ENCODE data around the gene WIPI1.
"Not testable (repeated sequence)": the region's sequence is repeated elsewhere in the genome, so short reads cannot be mapped to it uniquely, and the experiment has no call there.

Gene WIPI1

DNA sequence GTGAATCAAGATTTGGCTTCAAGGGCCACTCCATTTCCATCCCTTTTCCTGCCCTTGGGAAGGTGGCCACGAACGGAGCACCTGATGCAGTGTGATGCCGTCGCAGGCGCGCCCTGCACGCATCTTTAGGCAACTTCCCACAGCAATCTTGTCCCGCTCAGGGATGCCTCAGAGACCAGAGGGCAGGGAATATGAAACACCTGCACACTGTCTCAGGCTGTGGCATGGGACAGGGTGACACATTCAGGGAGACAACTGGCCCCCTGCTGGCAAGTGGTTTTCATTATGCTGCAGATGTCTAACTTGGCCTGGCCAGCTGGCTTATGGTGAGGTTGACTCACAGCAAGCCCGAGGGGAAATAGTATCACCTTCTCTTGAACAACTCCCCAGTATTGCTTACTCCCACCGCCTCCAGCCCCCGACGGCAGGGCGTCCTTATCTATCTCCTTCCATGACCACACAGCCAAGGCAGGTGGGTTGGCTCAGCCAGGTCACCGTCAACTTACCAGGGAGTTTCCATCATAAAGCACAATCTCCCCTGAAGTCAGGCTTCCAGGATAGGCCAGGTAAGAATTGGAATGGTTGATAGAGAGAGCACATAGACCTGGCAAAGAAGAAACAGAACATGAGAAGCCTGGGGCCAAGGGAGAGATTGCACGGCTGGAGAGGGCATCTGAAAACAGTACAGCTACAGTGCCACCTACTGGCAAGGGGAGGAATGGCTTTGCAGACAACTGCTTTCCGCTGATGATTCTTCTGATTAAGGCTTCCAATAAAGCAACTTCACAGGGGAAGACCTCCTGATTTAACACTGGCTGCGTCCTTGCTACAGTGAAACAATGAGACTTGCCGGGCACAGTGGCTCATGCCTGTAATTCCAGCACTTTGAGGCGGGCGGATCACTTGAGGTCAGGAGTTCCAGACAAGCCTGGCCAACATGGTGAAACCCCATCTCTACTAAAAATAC lies 21.1 kb downstream of the WIPI1 start:
- DNase-seq: peak; percentile 85

DNA sequence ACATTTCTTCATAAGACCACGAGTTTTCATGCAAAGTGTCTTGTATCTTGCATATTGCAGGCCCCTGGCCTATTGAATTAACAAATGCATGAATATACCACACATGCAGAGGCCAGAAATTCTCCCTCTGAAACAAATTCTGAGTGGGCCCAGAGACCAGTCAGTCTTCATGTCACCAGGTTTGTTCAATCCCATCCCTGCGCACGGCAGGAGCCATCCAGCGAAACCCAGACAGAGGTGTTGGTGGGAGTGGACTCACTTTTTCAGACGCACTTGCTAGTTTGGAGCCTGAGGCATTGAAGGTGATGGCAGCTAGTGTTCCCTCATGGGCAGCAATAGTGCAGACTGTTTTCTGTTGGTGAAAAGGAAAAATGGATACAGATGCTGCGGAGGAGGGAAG lies 21.9 kb downstream of the WIPI1 start:
- no peak for DNase-seq

DNA sequence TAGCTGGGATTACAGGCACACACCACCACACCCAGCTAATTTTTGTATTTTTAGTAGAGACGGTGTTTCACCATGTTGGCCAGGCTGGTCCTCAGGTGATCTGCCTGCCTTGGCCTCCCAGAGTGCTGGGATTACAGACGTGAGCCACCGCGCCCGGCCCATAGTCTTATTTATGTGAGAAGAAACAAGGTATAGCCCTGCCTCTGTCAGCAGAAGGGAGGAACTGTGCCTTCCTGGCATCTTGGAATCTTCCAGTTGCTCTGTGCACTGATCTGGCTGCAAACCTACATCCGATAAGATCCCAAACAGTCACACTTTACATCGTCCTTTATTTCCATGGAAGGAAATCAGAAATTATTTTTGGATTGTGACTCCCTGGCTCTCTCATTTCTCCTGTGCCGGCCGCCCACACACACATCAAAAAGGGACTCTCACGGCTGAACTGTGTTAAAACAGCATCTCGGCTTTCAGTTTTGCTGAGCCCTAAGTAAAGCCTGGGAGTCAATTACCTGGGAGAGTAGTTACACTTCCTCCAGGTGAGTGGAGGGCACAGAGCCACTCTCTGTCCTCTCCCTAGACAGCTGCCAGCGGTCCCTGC lies 23.3 kb downstream of the WIPI1 start:
- DNase-seq: no peak

DNA sequence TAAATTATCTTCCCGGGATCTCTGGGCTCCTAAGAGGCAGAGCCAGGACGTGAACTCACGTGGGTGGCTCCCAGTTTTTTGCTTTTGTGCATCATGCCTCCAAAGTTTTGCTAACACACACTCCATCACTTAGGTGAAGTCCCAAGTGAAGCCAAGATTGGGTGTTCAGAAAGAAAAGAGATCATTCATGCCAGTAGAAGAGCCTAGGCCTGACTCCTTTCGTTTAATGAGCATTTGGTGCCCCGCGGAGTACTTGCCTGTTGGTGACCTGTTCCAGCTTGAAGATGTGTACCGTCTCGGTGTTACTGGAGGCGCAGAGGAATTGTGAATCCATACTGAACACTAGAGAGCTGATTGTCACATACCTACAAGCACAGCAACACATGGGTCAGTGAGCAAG lies 24.1 kb downstream of the WIPI1 start:
- DNase-seq: no peak

DNA sequence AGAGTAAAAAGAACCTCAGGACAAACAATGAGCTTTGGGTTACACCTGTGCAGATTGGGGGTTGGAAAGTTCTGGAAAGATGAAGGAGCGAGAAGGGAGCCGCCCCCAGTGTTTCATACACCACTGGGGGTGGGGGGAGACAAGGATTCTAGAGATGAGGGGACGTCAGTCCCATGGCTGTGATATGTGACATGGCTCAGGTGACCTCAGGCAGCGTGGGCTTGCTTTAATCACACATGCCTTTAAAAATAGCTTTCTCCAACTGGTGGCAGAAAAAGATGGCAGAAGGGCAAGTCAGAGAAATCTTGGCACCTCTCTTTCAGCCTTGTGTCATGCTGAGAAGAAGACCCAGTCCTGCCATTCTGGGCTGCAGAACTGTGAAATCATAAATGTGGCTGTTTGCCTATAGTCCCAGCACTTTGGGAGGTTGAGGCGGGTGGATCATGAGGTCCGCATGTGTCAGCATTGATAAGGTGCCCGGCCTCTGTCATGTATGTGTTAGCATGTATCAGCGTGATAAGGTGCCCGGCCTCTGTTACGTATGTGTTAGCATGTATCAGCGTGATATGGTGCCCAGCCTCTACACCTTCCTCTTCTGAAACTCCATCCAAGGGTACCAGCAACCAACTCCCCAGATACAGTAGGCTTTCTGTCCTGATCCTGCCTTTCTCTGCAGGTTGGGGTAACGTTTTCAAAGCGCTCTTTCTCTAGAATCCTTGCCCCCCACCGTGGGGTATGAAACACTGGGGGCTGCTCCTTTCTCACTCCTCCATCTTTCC lies 25.0 kb downstream of the WIPI1 start:
- DNase-seq: no peak

DNA sequence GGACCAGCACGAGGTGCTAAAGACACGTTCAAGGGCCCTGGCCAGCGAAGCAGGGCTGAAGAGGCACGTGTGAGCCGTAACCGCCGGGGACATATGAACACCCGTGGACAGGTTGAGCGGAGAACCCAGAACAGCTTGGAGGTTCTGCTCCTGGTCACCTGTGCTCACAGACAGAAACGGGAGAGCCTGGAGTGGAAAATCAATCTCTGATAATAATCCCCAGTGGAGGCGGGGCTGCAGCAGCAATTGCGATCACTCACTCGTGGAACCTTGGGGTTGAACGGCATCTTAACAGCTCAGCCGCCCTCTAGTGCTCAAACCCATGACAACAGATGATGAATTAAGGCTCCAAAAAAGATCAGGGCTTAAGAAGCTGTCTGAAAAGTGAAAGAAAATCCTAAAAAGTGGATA lies 25.6 kb downstream of the WIPI1 start:
- DNase-seq: peak; percentile 21

DNA sequence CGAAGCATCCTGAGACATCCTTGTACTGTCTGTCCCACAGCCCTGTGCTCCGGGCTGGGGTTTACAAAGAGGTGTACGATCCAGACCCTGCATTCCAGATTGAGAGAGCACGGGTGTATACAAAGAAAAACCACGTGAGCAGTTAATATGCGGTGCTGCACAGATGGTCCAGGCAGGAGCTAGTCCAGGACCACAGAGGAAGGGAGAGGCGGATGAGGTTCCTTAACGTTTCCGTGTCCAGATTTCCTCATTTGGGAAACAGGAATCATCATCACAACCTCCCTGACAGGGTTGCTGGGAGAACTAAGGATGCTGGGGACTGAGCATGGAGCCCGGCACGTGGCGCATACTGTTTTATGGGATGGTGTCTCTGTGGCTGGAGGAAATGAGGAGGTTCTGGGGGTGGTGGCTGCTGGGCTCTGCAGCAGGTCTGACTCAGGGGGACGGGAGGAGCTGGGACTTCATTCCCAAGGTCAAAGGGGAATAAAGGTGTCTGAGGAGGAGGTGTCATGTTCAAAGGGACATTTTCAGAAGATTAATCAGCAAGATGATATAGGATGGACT lies 26.2 kb downstream of the WIPI1 start:
- no peak for DNase-seq

DNA sequence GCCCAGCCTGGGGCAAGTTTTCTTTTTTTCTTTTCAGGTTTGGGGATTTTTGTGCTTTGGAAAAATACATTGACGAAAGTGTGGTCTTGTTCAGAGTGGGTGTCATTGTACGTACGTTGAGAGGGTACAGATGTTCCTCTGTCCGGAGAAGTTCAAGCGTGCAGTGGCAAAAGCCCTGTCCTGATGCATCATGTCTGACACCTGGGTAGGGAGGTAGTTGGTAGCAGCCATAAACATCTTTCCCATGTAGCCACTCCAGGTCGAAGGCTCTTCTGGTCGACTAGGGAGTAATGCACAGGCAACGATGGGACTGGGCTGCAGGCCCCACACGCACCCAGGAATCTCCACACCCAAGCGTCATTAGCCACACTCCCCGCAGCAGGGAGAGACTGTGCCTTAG lies 27.4 kb downstream of the WIPI1 start:
- DNase-seq: no peak

DNA sequence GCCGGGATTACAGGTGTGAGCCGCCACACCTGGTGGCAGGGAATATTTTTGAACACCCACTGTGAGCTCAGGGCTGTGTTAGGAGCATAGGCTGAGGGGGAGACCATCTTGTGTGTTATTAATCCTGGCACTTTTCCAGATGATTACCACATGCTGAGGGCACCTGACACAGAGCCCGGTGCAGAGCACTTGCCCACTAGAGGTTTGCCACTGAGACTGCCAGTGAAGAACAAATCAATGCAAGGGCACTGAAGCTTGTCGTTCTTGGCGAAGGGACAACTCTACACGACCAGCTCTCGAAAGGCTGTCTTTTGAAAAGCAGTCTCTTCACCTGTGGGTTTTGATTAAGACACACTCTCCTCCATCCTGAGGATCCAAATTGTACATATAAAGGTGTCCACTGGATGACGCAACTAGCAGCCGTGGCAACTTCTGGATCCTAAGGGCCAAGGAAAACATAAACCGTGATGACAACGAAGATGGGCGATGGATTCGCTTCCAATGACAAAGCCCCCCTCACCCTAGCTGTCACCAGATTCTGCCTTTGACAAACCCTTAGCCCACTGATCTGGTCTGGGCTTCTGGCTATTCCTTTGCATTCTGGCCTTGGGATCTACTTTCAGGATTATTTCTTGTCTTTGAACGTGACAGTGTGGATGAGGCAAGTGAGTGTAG lies 28.7 kb downstream of the WIPI1 start:
- DNase-seq: no peak

DNA sequence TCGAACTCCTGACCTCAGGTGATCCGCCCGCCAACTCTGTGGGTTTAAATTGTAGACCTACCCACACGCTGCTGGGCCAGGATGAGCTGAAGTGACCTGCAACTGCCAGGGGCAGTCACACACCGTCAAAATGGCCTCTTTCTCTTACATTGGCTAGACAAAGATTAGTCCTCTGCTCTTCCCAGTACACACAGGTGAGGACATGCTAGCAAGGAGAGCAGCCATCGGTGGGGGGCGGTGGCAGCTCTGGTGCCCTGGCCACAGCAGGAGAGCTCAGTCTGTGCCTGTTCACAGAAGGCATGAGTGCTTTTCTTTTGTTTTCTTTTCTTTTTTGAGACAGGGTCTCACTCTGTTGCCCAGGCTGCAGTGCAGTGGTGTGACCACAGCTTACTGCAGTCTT lies 29.7 kb downstream of the WIPI1 start:
- DNase-seq: no peak

DNA sequence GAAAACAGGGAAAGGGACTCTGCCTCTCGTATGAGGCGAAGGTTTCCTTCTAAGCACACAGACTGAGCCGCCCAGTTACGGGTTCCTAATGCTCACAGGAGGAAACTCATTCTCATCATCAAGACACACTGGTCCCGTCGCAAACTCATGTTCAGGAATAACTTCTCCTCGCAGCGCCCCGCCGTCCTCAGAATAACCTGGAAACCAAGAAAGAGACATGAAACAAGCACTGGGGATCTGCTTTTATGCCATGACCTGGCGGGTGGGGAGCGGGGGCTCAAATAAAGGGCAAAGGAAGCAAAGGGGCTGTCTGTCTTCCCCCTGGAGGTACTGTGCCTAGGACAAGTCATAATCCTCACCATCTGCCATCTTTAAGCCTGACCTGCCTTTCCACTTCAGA lies 31.3 kb downstream of the WIPI1 start:
- no peak for DNase-seq

DNA sequence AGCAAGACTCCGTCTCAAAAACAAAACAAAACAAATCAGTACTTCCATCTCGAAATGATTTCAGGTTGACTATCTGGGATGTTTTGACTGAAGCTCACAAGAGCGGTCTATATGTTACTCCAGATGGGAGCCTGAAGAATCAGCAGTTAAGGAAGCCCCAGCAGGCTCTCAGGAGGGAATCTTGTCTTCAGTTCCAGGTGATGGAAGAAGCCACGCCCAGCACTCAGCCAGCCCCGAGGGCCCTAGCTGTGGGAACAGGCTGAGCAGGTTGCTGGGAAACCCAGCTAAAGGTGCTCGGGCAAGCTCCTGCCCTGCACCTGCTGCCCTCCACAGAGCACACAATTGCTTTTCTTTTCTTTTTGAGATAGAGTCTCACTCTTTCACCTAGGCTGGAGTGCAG lies 32.4 kb downstream of the WIPI1 start:
- no peak for DNase-seq

DNA sequence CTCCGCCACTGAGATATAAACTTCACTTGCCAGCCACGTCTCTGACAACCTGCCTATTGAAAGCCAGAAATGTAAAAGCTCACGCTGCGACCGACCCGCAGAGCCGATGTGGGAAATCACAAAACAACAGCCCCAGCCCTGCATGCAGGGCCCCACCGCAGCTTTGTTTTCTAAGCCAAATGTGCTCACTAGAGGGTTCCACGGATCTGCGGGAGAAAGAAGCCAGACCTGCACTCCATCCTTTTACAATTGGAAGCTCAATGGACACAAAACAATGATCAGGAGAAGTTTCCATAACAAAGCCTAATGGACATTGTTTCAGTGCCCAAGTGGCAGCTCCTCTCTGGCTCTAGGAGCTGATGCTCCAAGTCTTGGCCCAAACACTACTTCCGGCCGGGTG lies 33.1 kb downstream of the WIPI1 start:
- no peak for DNase-seq

DNA sequence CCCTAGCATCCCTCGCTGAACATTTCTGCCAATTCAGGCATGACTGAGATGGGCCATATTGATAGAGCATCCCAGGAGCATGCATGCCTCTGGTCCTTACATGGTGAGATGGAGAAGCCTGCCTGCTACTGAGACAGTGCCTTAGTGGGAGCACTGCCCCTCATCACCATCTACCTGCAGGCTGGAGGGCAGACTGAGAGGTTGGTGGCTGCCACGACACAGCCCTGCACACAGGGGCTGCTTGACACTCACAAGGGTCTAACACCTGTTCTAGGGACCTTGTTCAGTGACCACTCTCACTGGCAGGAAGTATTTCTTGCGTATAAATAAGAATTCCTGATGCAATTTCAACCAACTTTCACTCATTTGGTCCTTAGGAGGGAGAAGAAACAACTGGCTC lies 34.0 kb downstream of the WIPI1 start:
- no peak for DNase-seq

DNA sequence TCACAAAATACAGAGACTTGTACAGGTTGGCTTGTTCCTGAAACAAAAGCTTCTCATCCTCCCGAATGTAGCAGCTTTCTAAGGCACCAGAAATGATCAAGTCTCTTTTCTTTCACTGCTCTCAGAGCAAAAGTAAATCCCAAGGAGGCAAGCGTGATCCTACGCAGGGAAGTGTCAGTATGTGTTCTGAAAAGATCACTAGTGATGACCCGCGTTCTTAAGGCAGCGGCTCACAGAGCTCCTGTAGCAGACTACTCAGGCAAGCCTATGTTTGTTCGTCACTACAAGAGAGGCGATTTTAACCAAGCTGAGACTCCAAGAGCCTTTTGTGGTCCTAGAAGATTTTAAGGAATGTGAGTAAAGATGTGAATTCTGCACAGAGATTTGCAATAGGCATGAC lies 34.5 kb downstream of the WIPI1 start:
- DNase-seq: no peak

DNA sequence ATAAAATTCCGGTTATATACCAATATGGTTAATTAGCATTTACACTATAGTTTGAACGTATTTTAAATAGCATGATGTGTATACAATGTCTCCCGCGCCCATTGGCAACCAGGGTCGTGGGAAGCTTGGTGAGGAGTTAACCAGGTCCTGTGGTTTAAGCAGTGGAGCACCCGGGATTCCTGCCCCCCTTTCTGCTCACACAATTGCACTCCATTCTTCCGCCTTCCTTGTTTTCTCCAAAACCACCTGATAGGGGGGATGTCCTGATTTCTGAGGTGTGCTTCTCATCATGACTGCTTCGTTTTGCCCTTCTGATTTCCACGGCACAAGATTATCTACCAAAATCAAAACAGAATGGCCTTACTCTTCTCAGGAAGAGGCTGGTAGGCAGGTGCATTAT lies 35.8 kb downstream of the WIPI1 start:
- DNase-seq: no peak

DNA sequence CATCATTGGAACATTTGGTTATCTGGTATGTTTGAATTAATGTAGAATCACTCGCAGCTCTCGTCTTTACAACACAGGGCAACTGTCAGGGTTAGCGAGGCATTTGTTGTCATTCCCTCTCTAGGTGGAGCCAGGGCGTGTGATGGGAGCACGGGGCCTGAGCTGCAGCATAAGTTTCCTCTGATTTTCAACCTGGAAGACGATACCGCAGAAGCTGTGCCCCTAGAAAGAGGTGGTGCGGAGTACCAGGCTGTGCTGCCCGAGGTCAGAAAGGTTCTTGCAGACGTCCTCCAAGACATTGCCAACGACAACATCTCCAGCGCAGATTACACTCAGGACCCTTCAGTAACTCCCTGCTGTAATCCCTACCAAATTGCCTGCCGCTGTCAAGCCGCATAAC lies 37.2 kb downstream of the WIPI1 start:
- DNase-seq: no peak

DNA sequence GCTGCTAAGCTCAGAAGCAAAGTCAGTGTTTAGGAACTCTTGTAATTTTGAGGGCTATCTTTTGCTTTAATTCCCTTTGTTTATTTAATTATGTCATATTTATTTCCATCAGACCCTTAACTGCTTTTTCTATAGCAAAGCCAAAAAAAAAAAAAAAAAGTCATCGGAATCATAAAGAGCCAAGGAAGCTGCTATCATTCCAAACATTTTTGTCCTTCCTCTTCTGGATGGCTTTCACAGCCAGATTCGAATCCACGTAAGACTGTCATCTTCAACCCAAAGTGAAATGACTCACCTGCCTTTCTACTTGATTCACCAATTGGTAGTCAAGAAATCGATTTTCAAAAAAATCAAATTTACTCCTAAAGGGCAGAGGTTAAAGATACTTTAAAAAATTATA lies 38.4 kb downstream of the WIPI1 start:
- DNase-seq: no peak

DNA sequence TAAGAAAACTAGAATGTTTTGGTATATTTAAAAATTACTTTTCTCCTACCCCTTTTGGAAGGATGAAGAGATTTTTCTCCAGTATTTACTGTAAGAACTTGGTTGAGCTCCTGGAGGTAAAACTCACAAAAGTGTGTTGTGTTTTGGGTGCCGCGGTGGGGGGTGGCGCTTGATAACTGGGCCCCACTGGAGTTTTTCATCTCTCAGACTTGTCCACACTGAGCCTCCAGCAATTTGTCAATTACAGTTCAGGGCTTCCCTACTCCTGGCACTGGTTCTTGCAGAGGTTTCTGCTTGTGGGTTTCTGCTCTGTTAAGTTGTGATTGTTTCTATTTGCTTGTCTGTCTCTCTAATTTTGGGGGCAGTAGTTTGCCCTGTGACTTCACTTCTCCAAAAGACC lies 40.0 kb downstream of the WIPI1 start:
- DNase-seq: no peak

DNA sequence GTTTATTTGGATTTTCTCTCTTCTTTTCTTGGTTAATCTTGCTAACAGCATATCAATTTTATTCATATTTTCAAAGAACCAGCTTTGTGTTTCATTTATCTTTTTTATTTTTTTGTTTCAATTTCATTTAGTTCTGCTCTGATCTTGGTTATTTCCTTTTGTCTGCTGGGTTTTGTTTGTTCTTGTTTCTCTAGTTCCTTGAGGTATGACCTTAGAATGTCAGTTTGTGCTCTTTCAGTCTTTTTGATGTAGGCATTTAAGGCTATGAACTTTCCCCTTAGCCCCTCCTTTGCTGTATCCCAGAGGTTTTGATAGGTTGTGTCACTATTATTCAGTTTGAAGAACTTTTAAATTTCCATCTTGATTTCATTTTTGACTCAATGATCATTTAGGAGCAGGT lies 42.4 kb downstream of the WIPI1 start:
- not testable (repeated sequence) for DNase-seq

DNA sequence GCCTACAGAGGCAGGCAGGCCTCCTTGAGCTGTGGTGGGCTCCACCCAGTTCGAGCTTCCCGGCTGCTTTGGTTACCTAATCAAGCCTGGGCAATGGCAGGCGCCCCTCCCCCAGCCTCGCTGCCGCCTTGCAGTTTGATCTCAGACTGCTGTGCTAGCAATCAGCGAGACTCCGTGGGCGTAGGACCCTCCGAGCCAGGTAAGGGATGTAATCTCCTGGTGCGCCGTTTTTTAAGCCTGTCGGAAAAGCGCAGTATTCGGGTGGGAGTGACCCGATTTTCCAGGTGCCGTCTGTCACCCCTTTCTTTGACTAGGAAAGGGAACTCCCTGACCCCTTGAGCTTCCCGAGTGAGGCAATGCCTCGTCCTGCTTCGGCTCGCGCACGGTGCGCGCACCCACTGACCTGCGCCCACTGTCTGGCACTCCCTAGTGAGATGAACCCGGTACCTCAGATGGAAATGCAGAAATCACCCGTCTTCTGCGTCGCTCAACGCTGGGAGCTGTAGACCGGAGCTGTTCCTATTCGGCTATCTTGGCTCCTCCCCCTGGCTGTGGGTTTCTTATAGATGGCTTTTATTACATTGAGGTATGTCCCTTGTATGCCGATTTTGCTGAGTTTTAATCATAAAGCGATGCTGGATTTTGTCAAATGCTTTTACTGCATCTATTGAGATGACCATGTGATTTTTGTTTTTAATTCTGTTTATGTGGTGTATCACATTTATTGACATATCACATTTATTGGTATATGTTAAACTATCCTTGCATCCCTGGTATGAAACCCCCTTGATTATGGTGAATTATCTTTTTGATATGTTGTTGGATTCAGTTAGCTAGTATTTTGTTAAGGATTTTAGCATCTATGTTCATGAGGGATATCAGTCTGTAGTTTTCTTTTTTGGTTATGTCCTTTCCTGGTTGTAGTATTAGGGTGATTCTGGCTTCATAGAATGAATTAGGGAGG lies 43.4 kb downstream of the WIPI1 start:
- peak; percentile 53 for DNase-seq

DNA sequence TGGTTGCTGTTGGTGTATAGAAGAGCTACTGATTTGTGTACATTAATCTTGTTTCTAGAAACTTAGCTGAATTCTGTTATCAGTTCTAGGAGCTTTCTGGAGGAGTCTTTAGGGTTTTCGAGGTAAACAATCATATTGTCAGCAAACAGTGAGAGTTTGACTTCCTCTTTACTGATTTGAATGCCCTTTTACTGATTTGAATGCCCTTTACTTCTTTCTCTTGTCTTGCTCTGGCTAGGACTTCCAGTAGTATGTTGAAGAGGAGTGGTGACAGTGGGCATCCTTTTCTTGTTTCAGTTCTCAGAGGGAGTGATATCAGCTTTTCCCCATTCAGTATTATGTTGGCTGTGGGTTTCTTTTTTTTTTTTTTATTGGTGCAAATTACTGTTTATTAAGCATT lies 49.6 kb downstream of the WIPI1 start:
- DNase-seq: not testable (repeated sequence)

Measured in activated gamma-delta T cell treated with Interleukin-2 at 50 U/mL for 16 hours (primary cell).